CD4-positive, alpha-beta T cell (primary cell): ENCODE measurements around the gene TAS1R2. TPM values are rescaled to one million over a fixed set of nuclear protein-coding genes. Genes with fewer than 3 reads are reported as not detected.

ENCODE experiments used
- ATAC-seq: fragments of 200-7000 bp; cut with Tn5 transposase; one replicate; pipeline ENCODE4 v1.10.0; 2022; ENCODE audit warnings: mild to moderate bottlenecking; ENCODE audit not compliant: poor library complexity
- CTCF ChIA-PET: fragments of 350-600 bp; sonication (Branson Sonifier 250); formaldehyde crosslinking; loops from one replicate; lab custom pipeline; 2021; ENCODE audit warnings: antibody characterized with exemption, inconsistent platforms; lab: Charles Lee
- POLR2A ChIA-PET: fragments of 350-600 bp; sonication (Branson Sonifier 250); formaldehyde crosslinking; loops from one replicate; lab custom pipeline; 2021; ENCODE audit warnings: antibody characterized with exemption, inconsistent platforms; lab: Charles Lee
- DNase-seq, 14 experiments: peaks; one replicate each; pipeline ENCODE4 v3.0.0-alpha.2; 2013 to 2020; ENCODE audit warnings: mixed read lengths in 2 of 14
- H3K27ac ChIP-seq, 2 donors: one replicate each; pipeline versions ENCODE4 v1.5.1 to v1.7.0; 2013; ENCODE audit warnings: low read length in 2 of 2, low read depth in 1 of 2, mild to moderate bottlenecking in 1 of 2
- H3K27me3 ChIP-seq, 2 experiments: 1 replicate in 1 of 2; 2 replicates in 1 of 2; pipeline versions ENCODE4 v1.6.1 to v1.7.0; 2013; ENCODE audit warnings: low read length in 2 of 2, control low read depth in 1 of 2, mild to moderate bottlenecking in 1 of 2, moderate library complexity in 1 of 2; ENCODE audit not compliant: insufficient read depth in 2 of 2, control insufficient read depth in 1 of 2
- H3K36me3 ChIP-seq: one replicate; pipeline ENCODE4 v1.6.1; 2013; ENCODE audit warnings: low read length, control low read depth; ENCODE audit not compliant: insufficient read depth
- H3K4me1 ChIP-seq: one replicate; pipeline ENCODE4 v1.6.1; 2013; ENCODE audit warnings: low read length, control low read depth; ENCODE audit not compliant: insufficient read depth
- H3K4me3 ChIP-seq: one replicate; pipeline ENCODE4 v1.5.1; 2013; ENCODE audit warnings: mild to moderate bottlenecking, low read length, moderate library complexity
- H3K9me3 ChIP-seq, 2 experiments: 1 replicate in 1 of 2; 2 replicates in 1 of 2; pipeline versions ENCODE4 v1.6.1 to v1.7.0; 2013; ENCODE audit warnings: low read length in 2 of 2, mild to moderate bottlenecking in 2 of 2, control low read depth in 1 of 2, moderate library complexity in 1 of 2; ENCODE audit not compliant: control insufficient read depth in 1 of 2, insufficient read depth in 1 of 2
- H3K27ac Mint-ChIP-seq: one replicate; pipeline ENCODE4 v1.8.0; 2020; ENCODE audit warnings: mixed read lengths
- H3K27me3 Mint-ChIP-seq: one replicate; pipeline ENCODE4 v1.8.0; 2021; ENCODE audit warnings: mixed read lengths
- H3K36me3 Mint-ChIP-seq: one replicate; pipeline ENCODE4 v1.8.0; 2021; ENCODE audit warnings: low read depth, mixed read lengths
- H3K4me1 Mint-ChIP-seq: one replicate; pipeline ENCODE4 v1.8.0; 2021; ENCODE audit warnings: low read depth, mixed read lengths
- H3K4me3 Mint-ChIP-seq: one replicate; pipeline ENCODE4 v1.8.0; 2020; ENCODE audit warnings: mild to moderate bottlenecking, mixed read lengths
- H3K9me3 Mint-ChIP-seq: one replicate; pipeline ENCODE4 v1.8.0; 2020; ENCODE audit warnings: mixed read lengths
- intact Hi-C, 2 experiments: fragments of 100-400 bp; cut with DNase I in 1 of 2; cut with micrococcal nuclease in 1 of 2; formaldehyde crosslinking; loops; one replicate each; pipeline versions ENCODE4 v1.15.1 to v1.9.0; 2023 to 2025; cut with DNase I, micrococcal nuclease
- total RNA-seq, 174 experiments: library from RNA in 2 of 174; stranded (reverse) in 2 of 174; gene quantifications; one replicate each; pipeline ENCODE4 v1.2.3 and lab custom pipeline; 2021 to 2026
- TF ChIP-seq, protein P1 (sequence below): fragments of 200-600 bp; IDR thresholded peaks from one replicate; pipeline ENCODE4 v1.8.0; 2022; ENCODE audit warnings: antibody characterized with exemption, mild to moderate bottlenecking

TAS1R2 gene
- total RNA-seq, 2 experiments from 2014 or later: not detected

DNA sequence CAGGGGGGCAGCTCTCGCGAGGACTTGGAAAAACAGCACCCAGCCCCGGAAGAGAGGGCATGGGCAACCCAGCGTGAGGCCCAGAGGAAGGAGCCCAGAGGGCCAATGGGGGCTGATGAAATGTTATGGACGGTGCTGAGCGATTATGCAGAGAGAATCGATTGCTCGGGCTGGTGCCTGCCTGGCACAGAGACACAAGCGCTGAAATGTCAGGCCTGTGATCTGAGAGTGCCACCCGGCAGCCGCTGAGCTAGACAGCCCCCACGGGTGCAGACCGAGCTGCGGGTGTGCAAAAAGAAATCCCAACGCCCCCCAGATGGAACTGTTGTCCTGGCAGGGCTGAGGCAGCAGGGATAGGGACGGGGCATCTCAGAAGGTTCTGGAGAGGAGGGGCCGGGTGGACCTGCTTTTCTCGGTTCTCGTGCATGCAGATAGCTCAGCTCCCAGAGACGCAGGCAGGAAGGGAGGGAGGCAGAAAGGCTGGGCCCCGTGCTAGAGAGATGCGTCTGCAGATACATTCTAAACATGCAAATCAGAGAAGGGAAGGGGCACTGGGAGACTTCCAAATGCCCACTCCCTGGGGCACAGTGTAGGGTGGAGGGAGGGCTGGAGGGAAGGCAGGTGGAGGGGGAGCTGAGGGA lies 41.5 kb downstream of the TAS1R2 start:
- Mint-ChIP-seq H3K36me3 (no peaks in the 10 kb centered on the region), H3K27ac (no peak overlapping the region), H3K9me3 (no peaks in the 10 kb centered on the region), H3K27me3 (peaks cover 69% of the 10 kb centered on the region), H3K4me1 (no peaks in the 10 kb centered on the region), H3K4me3 (no peak overlapping the region)
- DNase-seq (no peak), ATAC-seq (no peak)
- Histone ChIP-seq H3K27ac (no peak overlapping the region), H3K9me3 (peaks cover 0 to 3% of the 10 kb centered on the region in 2 experiments), H3K4me3 (no peak overlapping the region), H3K27me3 (peaks cover 14 to 36% of the 10 kb centered on the region in 2 experiments), H3K36me3 (no peaks in the 10 kb centered on the region), H3K4me1 (no peaks in the 10 kb centered on the region)
- intact Hi-C loops: no loop called here
- TF ChIP-seq, protein P1, sequence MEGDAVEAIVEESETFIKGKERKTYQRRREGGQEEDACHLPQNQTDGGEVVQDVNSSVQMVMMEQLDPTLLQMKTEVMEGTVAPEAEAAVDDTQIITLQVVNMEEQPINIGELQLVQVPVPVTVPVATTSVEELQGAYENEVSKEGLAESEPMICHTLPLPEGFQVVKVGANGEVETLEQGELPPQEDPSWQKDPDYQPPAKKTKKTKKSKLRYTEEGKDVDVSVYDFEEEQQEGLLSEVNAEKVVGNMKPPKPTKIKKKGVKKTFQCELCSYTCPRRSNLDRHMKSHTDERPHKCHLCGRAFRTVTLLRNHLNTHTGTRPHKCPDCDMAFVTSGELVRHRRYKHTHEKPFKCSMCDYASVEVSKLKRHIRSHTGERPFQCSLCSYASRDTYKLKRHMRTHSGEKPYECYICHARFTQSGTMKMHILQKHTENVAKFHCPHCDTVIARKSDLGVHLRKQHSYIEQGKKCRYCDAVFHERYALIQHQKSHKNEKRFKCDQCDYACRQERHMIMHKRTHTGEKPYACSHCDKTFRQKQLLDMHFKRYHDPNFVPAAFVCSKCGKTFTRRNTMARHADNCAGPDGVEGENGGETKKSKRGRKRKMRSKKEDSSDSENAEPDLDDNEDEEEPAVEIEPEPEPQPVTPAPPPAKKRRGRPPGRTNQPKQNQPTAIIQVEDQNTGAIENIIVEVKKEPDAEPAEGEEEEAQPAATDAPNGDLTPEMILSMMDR: no peak
- ChIA-PET POLR2A (interaction anchor here (0.8 kb wide), 1 partner anchor 221 kb away, joined by 3 read pairs; no protein-coding TSS in a partner anchor), CTCF (no interaction called here)

DNA sequence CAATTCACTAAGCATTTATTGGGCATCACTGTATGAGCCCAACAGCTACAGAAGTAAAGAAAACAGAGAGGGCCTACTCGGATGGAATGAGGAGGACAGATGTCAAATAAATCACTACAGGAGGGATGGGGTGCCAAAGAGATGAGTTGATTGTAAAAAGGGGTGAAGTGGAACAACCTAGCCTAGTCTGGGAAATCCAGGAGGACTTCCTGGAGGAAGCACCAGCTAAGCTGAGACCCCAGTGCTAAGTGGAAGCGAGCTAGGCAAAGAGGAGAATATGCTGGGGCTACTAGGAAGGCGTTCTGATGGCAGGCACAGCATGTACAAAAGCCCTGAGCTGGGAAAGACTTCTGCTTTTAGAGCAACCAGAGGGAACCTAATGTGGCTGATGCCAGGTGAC lies 42.1 kb downstream of the TAS1R2 start:
- Histone ChIP-seq H3K27me3 (peaks cover 14 to 36% of the 10 kb centered on the region in 2 experiments), H3K4me3 (no peak overlapping the region), H3K36me3 (no peaks in the 10 kb centered on the region), H3K27ac (no peak overlapping the region), H3K4me1 (no peaks in the 10 kb centered on the region), H3K9me3 (peaks cover 0 to 3% of the 10 kb centered on the region in 2 experiments)
- DNase-seq (no peak), ATAC-seq (no peak)
- POLR2A ChIA-PET: no interaction called here
- Mint-ChIP-seq H3K4me3 (no peak overlapping the region), H3K27me3 (peaks cover 70% of the 10 kb centered on the region), H3K36me3 (no peaks in the 10 kb centered on the region), H3K27ac (no peak overlapping the region), H3K9me3 (no peaks in the 10 kb centered on the region), H3K4me1 (no peaks in the 10 kb centered on the region)
- CTCF ChIA-PET: no interaction called here
- intact Hi-C loops: no loop called here
- TF ChIP-seq, protein P1: no peak

DNA sequence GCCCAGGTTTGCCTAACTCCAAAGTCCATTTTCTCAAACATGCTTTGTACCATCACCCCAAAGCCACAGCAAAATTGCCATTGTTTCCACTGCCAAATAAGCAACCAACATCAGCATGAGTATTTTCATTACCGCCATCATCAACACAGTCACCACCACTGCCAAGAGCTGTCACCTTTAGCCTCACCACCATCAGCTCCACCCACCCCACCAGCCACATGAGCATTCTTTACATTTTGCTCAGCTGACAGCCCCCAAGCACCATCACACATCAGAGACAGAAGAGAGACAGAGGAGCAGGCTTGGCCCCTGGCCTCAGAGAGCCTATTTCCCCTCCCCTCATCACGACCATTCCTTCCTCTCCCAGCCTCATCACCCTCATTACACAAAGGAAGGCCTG lies 42.7 kb downstream of the TAS1R2 start:
- CTCF ChIA-PET: no interaction called here
- no peak for ATAC-seq

More for the DNA sequence above, 42.7 kb downstream of the TAS1R2 start:
- H3K4me3 ChIP-seq: no peak overlapping the region
- TF ChIP-seq, protein P1: no peak
- DNase-seq: peak in 1 of 14 experiments; percentile 34
- H3K4me1 ChIP-seq: no peaks in the 10 kb centered on the region
- Mint-ChIP-seq H3K36me3 (no peaks in the 10 kb centered on the region), H3K4me1 (no peaks in the 10 kb centered on the region), H3K9me3 (no peaks in the 10 kb centered on the region), H3K4me3 (no peak overlapping the region), H3K27me3 (peaks cover 74% of the 10 kb centered on the region), H3K27ac (no peak overlapping the region)
- peaks cover 16 to 36% of the 10 kb centered on the region in 2 experiments for H3K27me3 ChIP-seq
- intact Hi-C loops: no loop called here
- H3K9me3 ChIP-seq: peaks cover 0 to 3% of the 10 kb centered on the region in 2 experiments
- no peak overlapping the region for H3K27ac ChIP-seq
- POLR2A ChIA-PET: no interaction called here
- H3K36me3 ChIP-seq: no peaks in the 10 kb centered on the region
